Upper lobe of right lung (tissue), 1 donor: ENCODE data around the gene PLEKHM3. TPM values are rescaled to one million over a fixed set of nuclear protein-coding genes. Genes with fewer than 3 reads are reported as not detected.

Experiments used
- ATAC-seq: fragments of 200-7000 bp; cut with Tn5 transposase; one replicate; pipeline ENCODE4 v1.9.1; 2020; ENCODE audit warnings: mild to moderate bottlenecking, moderate library complexity
- DNase-seq: peaks from one replicate; pipeline ENCODE4 v3.0.0-alpha.2; 2020
- H3K27ac ChIP-seq: fragments of 200-600 bp; one replicate; pipeline ENCODE4 v1.8.0; 2022
- H3K27me3 ChIP-seq: fragments of 200-600 bp; one replicate; pipeline ENCODE4 v1.8.0; 2022; ENCODE audit warnings: mild to moderate bottlenecking
- H3K36me3 ChIP-seq: fragments of 200-600 bp; one replicate; pipeline ENCODE4 v1.8.0; 2022
- H3K4me1 ChIP-seq: fragments of 200-600 bp; one replicate; pipeline ENCODE4 v1.8.0; 2022
- H3K4me3 ChIP-seq: fragments of 200-600 bp; one replicate; pipeline ENCODE4 v1.8.0; 2022; ENCODE audit warnings: mild to moderate bottlenecking
- H3K9me3 ChIP-seq: fragments of 200-600 bp; one replicate; pipeline ENCODE4 v1.8.0; 2022
- CTCF ChIP-seq: fragments of 200-600 bp; IDR thresholded peaks from one replicate; pipeline ENCODE4 v1.8.0; 2022; ENCODE audit warnings: antibody characterized with exemption
- intact Hi-C: fragments of 100-400 bp; cut with DNase I; formaldehyde crosslinking; loops from one replicate; pipeline ENCODE4 v1.11.0; 2022
- total RNA-seq: library from RNA; stranded (reverse); fragmentation: NEBNext Ultra II Directional; extraction: Animal tissue kit (Norgen Biotek cat#: 25700); gene quantifications from one replicate; pipeline ENCODE4 v1.2.1, GENCODE V29; 2021
- donor health status: DM: no; HTN: yes; CAD: no; lungs with severe emphysema.

PLEKHM3 gene
- total RNA-seq, 1 donor from 2014 or later = 24.5 TPM

- H3K4me3 ChIP-seq = no peak overlapping the region
- H3K4me1 ChIP-seq = peaks cover 21% of the 10 kb centered on the region
- DNase-seq (no peak), ATAC-seq (peak; percentile 58)
- H3K27me3 ChIP-seq = no peaks in the 10 kb centered on the region
- no peaks in the 10 kb centered on the region for H3K36me3 ChIP-seq
- intact Hi-C loops = no loop called here
- no peak for TF ChIP-seq CTCF
- no peaks in the 10 kb centered on the region for H3K9me3 ChIP-seq
- H3K27ac ChIP-seq = no peak overlapping the region
Measured at GRCh38 chr2:208010506-208010905, 14.8 kb downstream of the PLEKHM3 start.

GRCh38 chr2:208006833-208007232 is 18.5 kb downstream of the PLEKHM3 start:
- ATAC-seq (no peak), DNase-seq (no peak)
- H3K27me3 ChIP-seq = no peaks in the 10 kb centered on the region
- no peak overlapping the region for H3K27ac ChIP-seq
- no peaks in the 10 kb centered on the region for H3K9me3 ChIP-seq
- no peak for TF ChIP-seq CTCF
- H3K4me1 ChIP-seq = peaks cover 6% of the 10 kb centered on the region
- intact Hi-C loops = no loop called here
- no peak overlapping the region for H3K4me3 ChIP-seq
- H3K36me3 ChIP-seq = no peaks in the 10 kb centered on the region

GRCh38 chr2:208006337-208006736 is 19.0 kb downstream of the PLEKHM3 start:
- intact Hi-C loops = no loop called here
- no peak for ATAC-seq

GRCh38 chr2:208001924-208002323 is 23.4 kb downstream of the PLEKHM3 start:
- intact Hi-C loops = no loop called here
- ATAC-seq = peak; percentile 27
- no peak for DNase-seq
- no peak overlapping the region for H3K27ac ChIP-seq
- H3K9me3 ChIP-seq = no peaks in the 10 kb centered on the region
- H3K4me1 ChIP-seq = peaks cover 5% of the 10 kb centered on the region
- H3K27me3 ChIP-seq = no peaks in the 10 kb centered on the region
- no peak for TF ChIP-seq CTCF
- no peak overlapping the region for H3K4me3 ChIP-seq
- peaks cover 30% of the 10 kb centered on the region for H3K36me3 ChIP-seq

More at GRCh38 chr2:208006337-208006736, 19.0 kb downstream of the PLEKHM3 start:
- DNase-seq = no peak
- Histone ChIP-seq H3K4me3 (no peak overlapping the region), H3K4me1 (peaks cover 6% of the 10 kb centered on the region), H3K9me3 (no peaks in the 10 kb centered on the region), H3K27me3 (no peaks in the 10 kb centered on the region), H3K36me3 (no peaks in the 10 kb centered on the region), H3K27ac (no peak overlapping the region)
- TF ChIP-seq CTCF = no peak

GRCh38 chr2:208000701-208001395 is 24.5 kb downstream of the PLEKHM3 start:
- no peak for ATAC-seq
- peaks cover 30% of the 10 kb centered on the region for H3K36me3 ChIP-seq
- intact Hi-C loops = no loop called here
- no peak for TF ChIP-seq CTCF
- H3K9me3 ChIP-seq = no peaks in the 10 kb centered on the region
- DNase-seq = no peak
- H3K27ac ChIP-seq = no peak overlapping the region
- H3K4me1 ChIP-seq = peaks cover 10% of the 10 kb centered on the region
- no peak overlapping the region for H3K4me3 ChIP-seq
- H3K27me3 ChIP-seq = no peaks in the 10 kb centered on the region
